Vagina (tissue), 2 donors: Measurements from ENCODE around the gene ADAMTS12.

Experiments used
- POLR2A ChIP-seq, 2 donors: fragments of 450-650 bp; IDR thresholded peaks; one replicate each; pipeline ENCODE4 v1.6.1; 2017; ENCODE audit warnings: antibody characterized with exemption in 2 of 2, mild to moderate bottlenecking in 2 of 2, moderate library complexity in 2 of 2
- POLR2AphosphoS5 ChIP-seq, 2 donors: sonication (generic); formaldehyde crosslinking; IDR thresholded peaks; one replicate each; pipeline ENCODE4 v1.9.0; 2017; ENCODE audit warnings: antibody characterized with exemption in 2 of 2, mild to moderate bottlenecking in 2 of 2, low read depth in 1 of 2; ENCODE audit not compliant: insufficient read depth in 1 of 2
- TF ChIP-seq, protein P1 (sequence below), 3 experiments: fragments of 450-650 bp in 2 of 3; fragments of 200-600 bp in 1 of 3; sonication (generic) in 1 of 3; IDR thresholded peaks; one replicate each; pipeline ENCODE4 v1.5.1; 2017 to 2019; ENCODE audit warnings: antibody characterized with exemption in 3 of 3, mild to moderate bottlenecking in 2 of 3, moderate library complexity in 2 of 3

DNA sequence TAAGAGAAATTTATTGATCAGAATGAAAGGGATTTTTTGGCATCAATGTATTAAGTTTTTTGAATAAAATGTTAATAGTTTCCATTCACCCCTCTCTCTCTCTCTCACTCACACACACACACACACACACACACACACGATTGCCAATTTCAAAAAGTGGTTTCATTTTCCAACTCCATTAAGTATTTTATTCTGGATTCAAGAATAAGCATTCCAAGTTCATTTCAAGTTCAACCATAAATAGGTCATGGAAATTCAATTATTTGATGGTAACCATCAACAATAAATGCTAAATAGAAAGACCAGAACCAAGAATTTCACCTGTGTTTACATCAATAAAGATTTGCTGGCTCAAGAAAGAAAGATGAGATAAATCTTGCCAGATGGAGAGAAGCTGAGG is 171.6 kb downstream of the ADAMTS12 start:
- TF ChIP-seq POLR2A (IDR thresholded peaks at IDR 0.05) (no peak), POLR2AphosphoS5 (IDR thresholded peaks at IDR 0.05; ENCODE audit: insufficient read depth in 1 of 2, low read depth in 1 of 2) (no peak)
- TF ChIP-seq, protein P1, sequence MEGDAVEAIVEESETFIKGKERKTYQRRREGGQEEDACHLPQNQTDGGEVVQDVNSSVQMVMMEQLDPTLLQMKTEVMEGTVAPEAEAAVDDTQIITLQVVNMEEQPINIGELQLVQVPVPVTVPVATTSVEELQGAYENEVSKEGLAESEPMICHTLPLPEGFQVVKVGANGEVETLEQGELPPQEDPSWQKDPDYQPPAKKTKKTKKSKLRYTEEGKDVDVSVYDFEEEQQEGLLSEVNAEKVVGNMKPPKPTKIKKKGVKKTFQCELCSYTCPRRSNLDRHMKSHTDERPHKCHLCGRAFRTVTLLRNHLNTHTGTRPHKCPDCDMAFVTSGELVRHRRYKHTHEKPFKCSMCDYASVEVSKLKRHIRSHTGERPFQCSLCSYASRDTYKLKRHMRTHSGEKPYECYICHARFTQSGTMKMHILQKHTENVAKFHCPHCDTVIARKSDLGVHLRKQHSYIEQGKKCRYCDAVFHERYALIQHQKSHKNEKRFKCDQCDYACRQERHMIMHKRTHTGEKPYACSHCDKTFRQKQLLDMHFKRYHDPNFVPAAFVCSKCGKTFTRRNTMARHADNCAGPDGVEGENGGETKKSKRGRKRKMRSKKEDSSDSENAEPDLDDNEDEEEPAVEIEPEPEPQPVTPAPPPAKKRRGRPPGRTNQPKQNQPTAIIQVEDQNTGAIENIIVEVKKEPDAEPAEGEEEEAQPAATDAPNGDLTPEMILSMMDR (IDR thresholded peaks at IDR 0.05): no peak
